ENCODE measurements around the gene FADS6. TPM values are rescaled to one million over a fixed set of nuclear protein-coding genes. Genes with fewer than 3 reads are reported as not detected.

Gene FADS6
- total RNA-seq, 1 experiment from 2014 or later, result 1.2 TPM

DNA sequence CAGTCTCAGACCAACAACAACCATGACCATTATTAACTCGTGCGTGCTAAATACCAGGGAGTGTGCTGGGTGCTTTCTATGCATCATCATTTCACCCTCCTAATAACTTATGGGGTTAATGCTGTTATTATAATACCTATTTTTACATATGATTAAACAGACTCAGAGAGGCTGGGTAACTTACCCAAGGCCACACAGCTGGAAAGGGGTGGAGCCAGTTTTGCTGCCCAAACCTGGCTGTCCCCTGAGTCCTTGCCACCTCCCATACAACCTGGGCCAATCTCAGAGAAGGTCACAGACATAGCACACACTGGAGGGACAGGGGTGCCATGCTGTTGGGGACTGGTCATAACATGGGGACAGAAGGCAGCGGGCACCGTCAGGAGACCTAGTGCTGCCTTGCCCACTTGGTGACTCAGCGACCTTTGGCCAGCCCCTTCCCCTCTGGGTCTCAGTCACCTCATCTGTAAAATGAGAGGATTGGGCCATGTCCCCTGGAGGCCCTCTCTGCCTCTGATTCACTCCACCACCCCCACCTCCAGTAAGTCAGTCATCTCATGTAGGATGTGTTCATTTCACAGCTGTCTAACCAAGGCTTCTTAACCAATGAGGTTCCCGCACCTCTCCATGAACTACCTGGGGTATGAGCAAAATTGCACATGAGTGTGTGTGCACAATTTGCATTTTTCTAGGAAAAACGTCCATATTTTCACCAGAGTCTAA, 11.4 kb upstream of the FADS6 start:
- TF ChIP-seq, protein P1, sequence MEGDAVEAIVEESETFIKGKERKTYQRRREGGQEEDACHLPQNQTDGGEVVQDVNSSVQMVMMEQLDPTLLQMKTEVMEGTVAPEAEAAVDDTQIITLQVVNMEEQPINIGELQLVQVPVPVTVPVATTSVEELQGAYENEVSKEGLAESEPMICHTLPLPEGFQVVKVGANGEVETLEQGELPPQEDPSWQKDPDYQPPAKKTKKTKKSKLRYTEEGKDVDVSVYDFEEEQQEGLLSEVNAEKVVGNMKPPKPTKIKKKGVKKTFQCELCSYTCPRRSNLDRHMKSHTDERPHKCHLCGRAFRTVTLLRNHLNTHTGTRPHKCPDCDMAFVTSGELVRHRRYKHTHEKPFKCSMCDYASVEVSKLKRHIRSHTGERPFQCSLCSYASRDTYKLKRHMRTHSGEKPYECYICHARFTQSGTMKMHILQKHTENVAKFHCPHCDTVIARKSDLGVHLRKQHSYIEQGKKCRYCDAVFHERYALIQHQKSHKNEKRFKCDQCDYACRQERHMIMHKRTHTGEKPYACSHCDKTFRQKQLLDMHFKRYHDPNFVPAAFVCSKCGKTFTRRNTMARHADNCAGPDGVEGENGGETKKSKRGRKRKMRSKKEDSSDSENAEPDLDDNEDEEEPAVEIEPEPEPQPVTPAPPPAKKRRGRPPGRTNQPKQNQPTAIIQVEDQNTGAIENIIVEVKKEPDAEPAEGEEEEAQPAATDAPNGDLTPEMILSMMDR (conservative IDR thresholded peaks at IDR 0.05), result no peak
- H3K9me3 Mint-ChIP-seq, result peaks cover 0 to 3% of the 10 kb centered on the region in 2 experiments; a peak in 1 of 5 replicates

More for the DNA sequence above, 11.4 kb upstream of the FADS6 start:
- Mint-ChIP-seq H3K36me3 (ENCODE audit: insufficient read depth in 1 of 3, low read depth in 3 of 3) (peaks cover 0 to 2% (median 0%) of the 10 kb centered on the region in 3 experiments; a peak in 3 of 7 replicates), H3K27me3 (ENCODE audit: low read depth) (peaks cover 44% of the 10 kb centered on the region), H3K27ac (no peak overlapping the region), H3K4me1 (peaks cover 29 to 40% of the 10 kb centered on the region in 2 experiments), H3K4me3 (no peak overlapping the region)
- DNase-seq, result no peak
- no peaks in the 10 kb centered on the region for H3K9me3 ChIP-seq (ENCODE audit: control insufficient read depth, low read depth, low read length)
- no peak overlapping the region for H3K4ac ChIP-seq (ENCODE audit: low read depth, low read length)
- no peak overlapping the region for H3K56ac ChIP-seq (ENCODE audit: insufficient read length, low read depth, low read length)
- no peak overlapping the region for H3K4me2 ChIP-seq (ENCODE audit: insufficient read depth, insufficient read length, low read length)
- H2AK5ac ChIP-seq (ENCODE audit: insufficient read length, low read length), result no peak overlapping the region
- no peak overlapping the region for H3K9ac ChIP-seq (ENCODE audit: extremely low read depth, insufficient read length, low read length)
- H4K8ac ChIP-seq (replicated peaks; ENCODE audit: insufficient read length, low read depth, low read length), result no peak overlapping the region
- H3K23ac ChIP-seq (ENCODE audit: insufficient read length, low read depth, low read length), result no peak overlapping the region
- no CpG with 5 or more reads among the region's 7 CpGs for WGBS (ENCODE audit: extremely low coverage, insufficient read length, low lambda C conversion rate)
- H3K18ac ChIP-seq (ENCODE audit: insufficient read length, low read depth, low read length), result no peak overlapping the region
- H4K91ac ChIP-seq (ENCODE audit: insufficient read length, low read depth, low read length), result no peak overlapping the region
- H3K14ac ChIP-seq (ENCODE audit: insufficient read depth, low read length), result no peak overlapping the region
- H2BK15ac ChIP-seq (ENCODE audit: low read depth, low read length), result no peak overlapping the region
- no peak overlapping the region for H3K27ac ChIP-seq (ENCODE audit: insufficient read length, low read depth, low read length)
- no peak overlapping the region for H2BK120ac ChIP-seq (ENCODE audit: low read depth, low read length, poor library complexity, severe bottlenecking)
- no peak overlapping the region for H4K5ac ChIP-seq (ENCODE audit: insufficient read length, low read depth, low read length)
- H2AFZ ChIP-seq (ENCODE audit: low read length), result no peak overlapping the region
- H3T11ph ChIP-seq (ENCODE audit: low read length), result no peak overlapping the region
- H3K4me1 ChIP-seq (ENCODE audit: insufficient read depth, low read length), result peaks cover 6% of the 10 kb centered on the region
- no peaks in the 10 kb centered on the region for H3K79me2 ChIP-seq (ENCODE audit: insufficient read depth, low read length)
- H3K27me3 ChIP-seq (ENCODE audit: insufficient read depth, low read length), result no peaks in the 10 kb centered on the region
- H2BK12ac ChIP-seq (ENCODE audit: insufficient read length, low read depth, low read length), result no peak overlapping the region
- H2BK5ac ChIP-seq (ENCODE audit: insufficient read length, low read length), result no peak overlapping the region
- H4K20me1 ChIP-seq (ENCODE audit: control insufficient read depth, insufficient read depth, insufficient read length), result no peaks in the 10 kb centered on the region
- no peaks in the 10 kb centered on the region for H3K23me2 ChIP-seq (ENCODE audit: insufficient read length, low read depth, low read length, poor library complexity, severe bottlenecking)
- H2BK20ac ChIP-seq (ENCODE audit: low read depth, low read length, poor library complexity, severe bottlenecking), result no peak overlapping the region
- H3K79me1 ChIP-seq (ENCODE audit: insufficient read depth, low read depth, low read length, poor library complexity, severe bottlenecking), result no peaks in the 10 kb centered on the region
